ENCODE results near the gene BPI. TPM values are rescaled to one million over a fixed set of nuclear protein-coding genes. Genes with fewer than 3 reads are reported as not detected.

BPI gene
- total and polyA plus RNA-seq, 8 donors = 0.35 to 3.2 (median 0.79) TPM

DNA sequence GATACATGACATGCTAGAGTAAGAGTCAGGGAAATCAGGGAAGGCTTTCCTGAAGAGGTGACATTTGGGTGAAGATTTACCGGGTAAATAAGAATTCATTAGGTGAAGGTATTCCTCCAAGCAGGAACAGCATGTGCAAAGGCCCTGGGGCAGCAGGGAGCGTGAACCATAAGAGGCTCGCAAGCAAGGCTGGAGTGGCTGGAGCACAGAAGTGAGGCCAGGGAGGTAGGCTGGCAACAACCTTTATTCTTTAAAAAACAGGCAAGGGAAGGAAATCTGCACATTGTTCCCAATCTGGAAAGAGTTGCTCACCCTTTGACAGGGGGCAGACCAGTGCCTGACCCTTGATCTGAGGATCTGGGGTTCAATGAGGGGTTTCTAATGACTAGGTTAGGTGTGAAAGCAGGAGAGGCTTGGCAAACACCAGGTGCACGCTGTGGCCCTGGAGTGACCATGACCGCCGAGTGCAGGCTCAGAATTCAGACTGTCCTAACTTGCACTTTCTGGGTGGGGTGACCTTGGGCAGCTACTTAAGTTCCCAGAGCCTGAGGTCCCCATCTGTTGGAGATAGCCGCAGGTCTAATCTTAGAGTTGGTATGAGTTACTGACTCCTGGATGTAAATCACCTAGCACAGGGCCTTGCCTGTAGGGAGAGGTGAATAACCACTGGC, 45.3 kb upstream of the BPI start:
- TF ChIP-seq, protein P1, sequence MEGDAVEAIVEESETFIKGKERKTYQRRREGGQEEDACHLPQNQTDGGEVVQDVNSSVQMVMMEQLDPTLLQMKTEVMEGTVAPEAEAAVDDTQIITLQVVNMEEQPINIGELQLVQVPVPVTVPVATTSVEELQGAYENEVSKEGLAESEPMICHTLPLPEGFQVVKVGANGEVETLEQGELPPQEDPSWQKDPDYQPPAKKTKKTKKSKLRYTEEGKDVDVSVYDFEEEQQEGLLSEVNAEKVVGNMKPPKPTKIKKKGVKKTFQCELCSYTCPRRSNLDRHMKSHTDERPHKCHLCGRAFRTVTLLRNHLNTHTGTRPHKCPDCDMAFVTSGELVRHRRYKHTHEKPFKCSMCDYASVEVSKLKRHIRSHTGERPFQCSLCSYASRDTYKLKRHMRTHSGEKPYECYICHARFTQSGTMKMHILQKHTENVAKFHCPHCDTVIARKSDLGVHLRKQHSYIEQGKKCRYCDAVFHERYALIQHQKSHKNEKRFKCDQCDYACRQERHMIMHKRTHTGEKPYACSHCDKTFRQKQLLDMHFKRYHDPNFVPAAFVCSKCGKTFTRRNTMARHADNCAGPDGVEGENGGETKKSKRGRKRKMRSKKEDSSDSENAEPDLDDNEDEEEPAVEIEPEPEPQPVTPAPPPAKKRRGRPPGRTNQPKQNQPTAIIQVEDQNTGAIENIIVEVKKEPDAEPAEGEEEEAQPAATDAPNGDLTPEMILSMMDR (IDR thresholded peaks at IDR 0.05) = no peak
- no peaks in the 10 kb centered on the region for H3K36me3 ChIP-seq
- DNase-seq (no peak), ATAC-seq (no peak)
- no peak overlapping the region for H3K4me3 ChIP-seq
- no peak overlapping the region for H3K27ac ChIP-seq
- peaks cover 7 to 47% of the 10 kb centered on the region in 2 donors for H3K27me3 ChIP-seq
- intact Hi-C loops (cut with DNase I) = no loop called here
- H3K4me1 ChIP-seq = peaks cover 0 to 12% of the 10 kb centered on the region in 2 donors
- H3K9me3 ChIP-seq = no peaks in the 10 kb centered on the region

DNA sequence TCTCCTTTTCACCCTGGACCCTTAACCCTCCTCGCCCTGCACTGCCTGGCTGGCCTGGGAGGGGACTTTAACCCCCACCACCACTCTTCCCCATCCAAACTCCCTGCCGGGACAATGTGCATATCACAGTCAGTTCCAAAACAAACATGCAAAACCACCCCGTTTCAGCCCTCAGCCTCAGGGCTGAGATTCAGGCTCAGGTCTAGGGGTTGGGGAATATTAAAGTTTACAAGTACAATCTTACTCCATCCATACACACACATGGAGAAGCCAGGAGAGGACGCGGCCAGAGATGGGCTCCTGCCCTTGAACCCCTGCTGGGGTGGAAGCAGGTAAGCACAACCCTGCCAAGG, 44.0 kb upstream of the BPI start:
- H3K27me3 ChIP-seq = peaks cover 7 to 47% of the 10 kb centered on the region in 2 donors
- no peaks in the 10 kb centered on the region for H3K36me3 ChIP-seq
- no peaks in the 10 kb centered on the region for H3K9me3 ChIP-seq
- H3K4me3 ChIP-seq = peak overlapping the region in 1 of 2 donors; percentile 17
- DNase-seq (no peak), ATAC-seq (peak; percentile 27)
- H3K27ac ChIP-seq = peak overlapping the region in 1 of 2 donors; percentile 75
- intact Hi-C loops (cut with DNase I) = no loop called here
- TF ChIP-seq, protein P1 (IDR thresholded peaks at IDR 0.05) = no peak
- peaks cover 0 to 12% of the 10 kb centered on the region in 2 donors for H3K4me1 ChIP-seq

DNA sequence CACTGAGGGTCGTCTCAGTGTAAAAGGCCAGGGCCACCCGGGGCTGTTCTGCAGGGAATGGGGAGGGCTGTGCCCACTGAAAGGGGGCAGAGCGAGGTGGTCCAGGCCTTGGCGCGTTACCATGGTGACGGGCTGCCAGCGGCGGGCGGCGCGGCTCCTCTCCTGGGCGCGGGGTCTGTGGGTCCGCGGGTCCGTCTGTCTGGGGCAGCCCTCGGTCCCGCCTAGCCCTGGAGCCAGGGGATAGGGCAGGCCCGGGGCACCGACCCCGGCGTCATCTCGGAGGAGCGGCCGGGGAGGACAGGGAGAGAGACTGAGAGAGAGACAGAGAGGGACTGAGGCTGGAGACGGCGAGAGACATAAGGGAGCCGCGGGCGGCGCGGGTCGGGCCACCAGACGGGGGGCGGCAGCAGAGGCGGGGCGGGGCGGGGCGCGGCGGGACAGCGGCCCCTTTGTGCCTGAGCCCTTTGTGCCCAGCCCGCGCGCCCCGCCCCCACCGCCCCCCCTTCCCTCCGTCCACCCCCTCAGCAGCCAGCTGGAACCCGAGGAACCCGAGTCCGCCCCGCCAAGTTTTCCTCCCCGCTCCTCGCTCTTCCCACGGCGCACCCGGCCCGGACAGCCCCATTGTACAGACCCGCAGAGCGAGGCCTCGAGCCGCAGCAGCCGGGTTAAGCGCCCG, 43.4 kb upstream of the BPI start, which contains the start of gene KIAA1755:
Gene KIAA1755, minus strand, starts transcription at position 358 of the 676 bp plus-strand sequence. Its CDS starts 235 bp downstream, at position 123.
- Histone ChIP-seq H3K27ac (peak within 1 kb of the TSS in 1 of 2 donors; percentile 75), H3K27me3 (peaks cover 7 to 47% of the 10 kb centered on the region in 2 donors), H3K36me3 (no peaks in the 10 kb centered on the region), H3K9me3 (no peaks in the 10 kb centered on the region), H3K4me3 (peak within 1 kb of the TSS in 1 of 2 donors; percentile 17), H3K4me1 (peaks cover 0 to 10% of the 10 kb centered on the region in 2 donors)
- ATAC-seq (peak; percentile 38), DNase-seq (peak in 1 of 4 donors; percentile 79)
- TF ChIP-seq, protein P1 (IDR thresholded peaks at IDR 0.05) = no peak
- intact Hi-C loops (cut with DNase I) = no loop called here

DNA sequence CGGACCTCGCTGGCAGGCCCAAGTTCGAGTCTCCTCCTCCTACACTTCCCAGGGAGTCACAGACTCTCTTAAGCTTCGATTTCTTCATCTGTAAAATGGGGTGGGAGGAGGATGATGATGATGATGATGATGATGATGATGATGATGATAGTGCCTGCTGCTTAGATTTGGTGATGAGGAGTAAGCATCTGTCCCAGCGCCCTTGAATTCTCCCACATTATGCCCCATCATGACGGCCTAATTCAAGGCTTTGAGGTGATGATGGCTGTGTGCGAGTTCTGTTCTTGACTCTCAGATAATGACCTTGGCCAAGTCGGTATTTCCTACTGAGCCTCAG, 42.9 kb upstream of the BPI start:
- TF ChIP-seq, protein P1 (IDR thresholded peaks at IDR 0.05) = no peak
- H3K4me1 ChIP-seq = peaks cover 0 to 5% of the 10 kb centered on the region in 2 donors
- no peak overlapping the region for H3K4me3 ChIP-seq
- peaks cover 7 to 47% of the 10 kb centered on the region in 2 donors for H3K27me3 ChIP-seq
- intact Hi-C loops (cut with DNase I) = no loop called here
- no peak for DNase-seq
- ATAC-seq = no peak
- no peaks in the 10 kb centered on the region for H3K9me3 ChIP-seq
- H3K27ac ChIP-seq = peak overlapping the region in 1 of 2 donors; percentile 75
- H3K36me3 ChIP-seq = no peaks in the 10 kb centered on the region

DNA sequence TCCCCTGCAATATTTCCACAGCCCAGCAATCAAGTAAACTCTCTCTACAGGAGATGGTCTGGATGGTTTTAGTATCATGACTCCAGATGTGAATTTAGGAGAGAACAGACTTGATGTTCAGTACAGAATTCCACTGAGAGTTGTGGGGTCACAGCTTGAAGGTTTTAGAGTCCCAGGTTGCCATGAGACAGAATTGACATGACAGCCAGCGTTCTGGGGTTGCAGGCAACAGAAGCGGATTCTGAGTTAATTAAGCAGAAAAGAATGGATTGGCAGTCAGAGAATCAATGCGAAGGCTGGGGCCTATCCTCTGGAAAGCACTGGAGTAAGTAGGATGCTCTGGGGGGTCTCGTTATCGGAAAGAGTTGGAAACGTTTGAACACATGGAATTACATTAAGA, 41.0 kb upstream of the BPI start:
- Histone ChIP-seq H3K9me3 (no peaks in the 10 kb centered on the region), H3K36me3 (no peaks in the 10 kb centered on the region)
- intact Hi-C loops (cut with DNase I) = no loop called here

More for the DNA sequence above, 41.0 kb upstream of the BPI start:
- DNase-seq (no peak), ATAC-seq (no peak)
- Histone ChIP-seq H3K4me1 (peaks cover 0 to 5% of the 10 kb centered on the region in 2 donors), H3K4me3 (no peak overlapping the region), H3K27ac (no peak overlapping the region), H3K27me3 (peaks cover 7 to 42% of the 10 kb centered on the region in 2 donors)
- TF ChIP-seq, protein P1 (IDR thresholded peaks at IDR 0.05) = no peak

Measured in left lung (tissue), 10 donors.